NCI-H1930 (cell line): ENCODE data around the gene C1QTNF3.
"Not testable (repeated sequence)": the region's sequence is repeated elsewhere in the genome, so short reads cannot be mapped to it uniquely, and the experiment has no call there.

Experiments used
- DNase-seq, 2 experiments: peaks; one replicate each; lab custom pipeline; 2025; lab: John Stamatoyannopoulos, UW

The C1QTNF3 gene

GRCh38 chr5:34051374-34051980, 8.5 kb upstream of the C1QTNF3 start:
- no peak for DNase-seq

- DNase-seq = no peak
Measured at GRCh38 chr5:34047774-34048572, 5.0 kb upstream of the C1QTNF3 start.

- DNase-seq = no peak
Measured at GRCh38 chr5:34047143-34047542, 4.1 kb upstream of the C1QTNF3 start.

- no peak for DNase-seq
Measured at GRCh38 chr5:34045996-34046395, 3.0 kb upstream of the C1QTNF3 start.

- no peak for DNase-seq
Measured at GRCh38 chr5:34045023-34045422, 2.0 kb upstream of the C1QTNF3 start.

GRCh38 chr5:34042321-34042720, 692 bp downstream of the C1QTNF3 start:
- no peak for DNase-seq

GRCh38 chr5:34041247-34041972, 1.6 kb downstream of the C1QTNF3 start:
- no peak for DNase-seq

- no peak for DNase-seq
Measured at GRCh38 chr5:34040472-34040871, 2.5 kb downstream of the C1QTNF3 start.

- DNase-seq = no peak
Measured at GRCh38 chr5:34039398-34040157, 3.4 kb downstream of the C1QTNF3 start.

- no peak for DNase-seq
Measured at GRCh38 chr5:34038838-34039237, 4.2 kb downstream of the C1QTNF3 start.

GRCh38 chr5:34038390-34038789, 4.6 kb downstream of the C1QTNF3 start:
- no peak for DNase-seq

- no peak for DNase-seq
Measured at GRCh38 chr5:34037726-34038125, 5.3 kb downstream of the C1QTNF3 start.

GRCh38 chr5:34035756-34036155, 7.3 kb downstream of the C1QTNF3 start:
- DNase-seq = no peak

- no peak for DNase-seq
Measured at GRCh38 chr5:34034534-34035327, 8.3 kb downstream of the C1QTNF3 start.

- DNase-seq = no peak
Measured at GRCh38 chr5:34031966-34032365, 11.0 kb downstream of the C1QTNF3 start.

- no peak for DNase-seq
Measured at GRCh38 chr5:34031117-34031516, 11.9 kb downstream of the C1QTNF3 start.

GRCh38 chr5:34030585-34030984, 12.4 kb downstream of the C1QTNF3 start:
- DNase-seq = not testable (repeated sequence)

GRCh38 chr5:34030048-34030447, 13.0 kb downstream of the C1QTNF3 start:
- no peak for DNase-seq

- DNase-seq = no peak
Measured at GRCh38 chr5:34028349-34028748, 14.7 kb downstream of the C1QTNF3 start.

GRCh38 chr5:34026089-34026761, 16.8 kb downstream of the C1QTNF3 start:
- DNase-seq = no peak
